ENCODE measurements around the gene RAPGEF4. TPM values are rescaled to one million over a fixed set of nuclear protein-coding genes. Genes with fewer than 3 reads are reported as not detected.

RAPGEF4 gene
- total RNA-seq, 1 experiment from 2014 or later = 1.4 TPM

DNA sequence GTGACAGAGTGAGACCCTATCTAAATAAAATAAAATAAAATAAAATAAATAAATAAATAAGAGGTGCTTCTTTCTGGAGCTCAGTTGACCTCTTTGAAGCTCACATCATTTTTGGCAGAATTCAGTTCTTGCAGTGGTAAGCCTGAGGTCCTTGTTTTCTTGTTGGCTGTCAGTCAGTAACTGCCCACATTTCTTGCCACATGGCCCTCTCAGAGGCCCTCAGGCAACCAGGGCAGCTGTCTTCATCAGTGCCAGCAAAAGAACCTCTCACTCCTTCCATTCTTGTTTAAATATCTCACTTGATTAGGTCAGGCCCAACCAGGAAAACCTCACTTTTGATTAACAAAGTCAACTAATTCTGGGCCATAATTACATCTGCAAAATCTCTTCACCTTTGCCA lies 53.2 kb downstream of the RAPGEF4 start:
- Histone ChIP-seq H2BK5ac (ENCODE audit: insufficient read length, low read length) (no peak overlapping the region), H3T11ph (ENCODE audit: low read length) (no peak overlapping the region), H3K56ac (ENCODE audit: insufficient read length, low read depth, low read length) (no peak overlapping the region), H3K23me2 (ENCODE audit: insufficient read length, low read depth, low read length, poor library complexity, severe bottlenecking) (no peaks in the 10 kb centered on the region), H2AK5ac (ENCODE audit: insufficient read length, low read length) (no peak overlapping the region), H4K91ac (ENCODE audit: insufficient read length, low read depth, low read length) (no peak overlapping the region), H3K9ac (ENCODE audit: extremely low read depth, insufficient read length, low read length) (no peak overlapping the region), H3K14ac (ENCODE audit: insufficient read depth, low read length) (no peak overlapping the region), H4K8ac (replicated peaks; ENCODE audit: insufficient read length, low read depth, low read length) (no peak overlapping the region), H3K4me1 (ENCODE audit: insufficient read depth, low read length) (no peaks in the 10 kb centered on the region), H2AFZ (ENCODE audit: low read length) (no peak overlapping the region), H3K4me2 (ENCODE audit: insufficient read depth, insufficient read length, low read length) (no peak overlapping the region), H2BK120ac (ENCODE audit: low read depth, low read length, poor library complexity, severe bottlenecking) (no peak overlapping the region), H2BK12ac (ENCODE audit: insufficient read length, low read depth, low read length) (no peak overlapping the region), H3K79me1 (ENCODE audit: insufficient read depth, low read depth, low read length, poor library complexity, severe bottlenecking) (no peaks in the 10 kb centered on the region), H3K27ac (ENCODE audit: insufficient read length, low read depth, low read length) (no peak overlapping the region), H3K4ac (ENCODE audit: low read depth, low read length) (no peak overlapping the region), H4K20me1 (ENCODE audit: control insufficient read depth, insufficient read depth, insufficient read length) (no peaks in the 10 kb centered on the region), H3K9me3 (ENCODE audit: control insufficient read depth, low read depth, low read length) (no peaks in the 10 kb centered on the region), H2BK15ac (ENCODE audit: low read depth, low read length) (no peak overlapping the region), H3K23ac (ENCODE audit: insufficient read length, low read depth, low read length) (no peak overlapping the region), H2BK20ac (ENCODE audit: low read depth, low read length, poor library complexity, severe bottlenecking) (no peak overlapping the region), H3K27me3 (ENCODE audit: insufficient read depth, low read length) (no peaks in the 10 kb centered on the region), H4K5ac (ENCODE audit: insufficient read length, low read depth, low read length) (no peak overlapping the region), H3K18ac (ENCODE audit: insufficient read length, low read depth, low read length) (no peak overlapping the region), H3K79me2 (ENCODE audit: insufficient read depth, low read length) (no peaks in the 10 kb centered on the region)
- Mint-ChIP-seq H3K36me3 (ENCODE audit: insufficient read depth in 1 of 3, low read depth in 3 of 3) (no peaks in the 10 kb centered on the region), H3K4me1 (no peaks in the 10 kb centered on the region), H3K4me3 (no peak overlapping the region), H3K27me3 (ENCODE audit: low read depth) (0 out of 2 replicates have a peak, but pooled peaks cover 2% of the 10 kb centered on the region), H3K9me3 (no peaks in the 10 kb centered on the region), H3K27ac (no peak overlapping the region)
- TF ChIP-seq, protein P1, sequence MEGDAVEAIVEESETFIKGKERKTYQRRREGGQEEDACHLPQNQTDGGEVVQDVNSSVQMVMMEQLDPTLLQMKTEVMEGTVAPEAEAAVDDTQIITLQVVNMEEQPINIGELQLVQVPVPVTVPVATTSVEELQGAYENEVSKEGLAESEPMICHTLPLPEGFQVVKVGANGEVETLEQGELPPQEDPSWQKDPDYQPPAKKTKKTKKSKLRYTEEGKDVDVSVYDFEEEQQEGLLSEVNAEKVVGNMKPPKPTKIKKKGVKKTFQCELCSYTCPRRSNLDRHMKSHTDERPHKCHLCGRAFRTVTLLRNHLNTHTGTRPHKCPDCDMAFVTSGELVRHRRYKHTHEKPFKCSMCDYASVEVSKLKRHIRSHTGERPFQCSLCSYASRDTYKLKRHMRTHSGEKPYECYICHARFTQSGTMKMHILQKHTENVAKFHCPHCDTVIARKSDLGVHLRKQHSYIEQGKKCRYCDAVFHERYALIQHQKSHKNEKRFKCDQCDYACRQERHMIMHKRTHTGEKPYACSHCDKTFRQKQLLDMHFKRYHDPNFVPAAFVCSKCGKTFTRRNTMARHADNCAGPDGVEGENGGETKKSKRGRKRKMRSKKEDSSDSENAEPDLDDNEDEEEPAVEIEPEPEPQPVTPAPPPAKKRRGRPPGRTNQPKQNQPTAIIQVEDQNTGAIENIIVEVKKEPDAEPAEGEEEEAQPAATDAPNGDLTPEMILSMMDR (conservative IDR thresholded peaks at IDR 0.05) = no peak
- no peak for DNase-seq
